Panc1 (cell line): ENCODE data around the gene NFIB. TPM values are rescaled to one million over a fixed set of nuclear protein-coding genes. Genes with fewer than 3 reads are reported as not detected.

ENCODE experiments used
- ATAC-seq: fragments of 200-7000 bp; cut with Tn5 transposase; 2 replicates; pipeline ENCODE4 v1.9.1; 2020; ENCODE audit warnings: mild to moderate bottlenecking, moderate library complexity
- BruUV-seq: library from RNA; stranded (reverse); fragments of 400-500 nt; replicated peaks from 2 replicates; lab custom pipeline; 2021; lab: Mats Ljungman, UMichigan
- CTCF ChIA-PET: fragments of 300-600 bp; sonication (Branson Sonifier 250); formaldehyde crosslinking; loops from one replicate; lab custom pipeline; 2022; ENCODE audit warnings: antibody characterized with exemption; lab: Charles Lee
- POLR2A ChIA-PET: fragments of 300-600 bp; sonication (Branson Sonifier 250); formaldehyde crosslinking; loops from one replicate; lab custom pipeline; 2022; ENCODE audit warnings: antibody characterized with exemption; lab: Charles Lee
- DNase-seq: peaks from one replicate; pipeline ENCODE4 v3.0.0-alpha.2; 2010; ENCODE audit warnings: low read depth, low spot score
- H3K27ac ChIP-seq: 2 replicates; pipeline ENCODE4 v1.5.1; 2011; ENCODE audit warnings: mild to moderate bottlenecking, low read length, inconsistent platforms
- H3K27me3 ChIP-seq: fragments of 200-500 bp; sonication (Bioruptor generic); 2 replicates; pipeline ENCODE4 v1.6.0; 2014; ENCODE audit warnings: low read length, inconsistent platforms; ENCODE audit not compliant: control insufficient read depth, insufficient read depth
- H3K36me3 ChIP-seq: fragments of 200-500 bp; sonication (Bioruptor generic); 2 replicates; pipeline ENCODE4 v1.5.1; 2014; ENCODE audit warnings: inconsistent platforms, mild to moderate bottlenecking, low read length, moderate library complexity; ENCODE audit not compliant: control insufficient read depth, insufficient read depth
- H3K4me1 ChIP-seq: 2 replicates; pipeline ENCODE4 v1.5.1; 2011; ENCODE audit warnings: inconsistent platforms, mild to moderate bottlenecking, low read length, moderate library complexity; ENCODE audit not compliant: control insufficient read depth, insufficient read depth
- H3K4me3 ChIP-seq, 2 experiments: 2 replicates each; pipeline ENCODE4 v1.5.1; 2011 to 2012; ENCODE audit warnings: low read depth in 2 of 2, low read length in 2 of 2, mild to moderate bottlenecking in 2 of 2, inconsistent platforms in 1 of 2, moderate library complexity in 1 of 2
- H3K9me3 ChIP-seq: fragments of 200-500 bp; sonication (Bioruptor generic); 2 replicates; pipeline ENCODE4 v1.5.1; 2014; ENCODE audit warnings: low read depth, mild to moderate bottlenecking, inconsistent platforms, low read length, moderate library complexity; ENCODE audit not compliant: control insufficient read depth, insufficient read depth
- CTCF ChIP-seq: fragments of 450-650 bp; IDR thresholded peaks from 2 replicates; pipeline ENCODE4 v1.5.1; 2017; ENCODE audit warnings: mild to moderate bottlenecking
- POLR2AphosphoS5 ChIP-seq: IDR thresholded peaks from 2 replicates; pipeline ENCODE4 v1.6.1; 2012; ENCODE audit warnings: mild to moderate bottlenecking, low read depth, low read length, moderate library complexity
- REST ChIP-seq, 2 experiments: IDR thresholded peaks; 2 replicates each; pipeline ENCODE4 v1.6.1; 2011 to 2012; ENCODE audit warnings: low read depth in 2 of 2, control low read depth in 1 of 2, low read length in 1 of 2, mild to moderate bottlenecking in 1 of 2, moderate library complexity in 1 of 2; ENCODE audit not compliant: insufficient read depth in 1 of 2
- SIN3A ChIP-seq: IDR thresholded peaks from 2 replicates; pipeline ENCODE4 v1.6.1; 2012; ENCODE audit warnings: low read depth, mild to moderate bottlenecking, low read length, moderate library complexity, borderline replicate concordance; ENCODE audit not compliant: insufficient read depth
- TCF7L2 ChIP-seq: IDR thresholded peaks from 2 replicates; pipeline ENCODE4 v1.6.1; 2011; ENCODE audit warnings: mild to moderate bottlenecking, low read depth, low read length, inconsistent platforms
- in situ Hi-C: cut with HindIII; loops from 2 replicates; pipeline ENCODE4 v1.10.0; 2016; ENCODE audit warnings: low sequenced_read_pairs, low pct_unique_long_range_greater_than_20kb
- intact Hi-C: fragments of 100-400 bp; cut with micrococcal nuclease; formaldehyde crosslinking; loops from one replicate; pipeline ENCODE4 v1.10.0; 2022; ENCODE audit not compliant: unreplicated experiment
- total RNA-seq: library from RNA; stranded (reverse); gene quantifications from one replicate; pipeline ENCODE4 v1.2.1, GENCODE V29; 2021; ENCODE audit not compliant: unreplicated experiment

The NFIB gene
- total RNA-seq, 1 experiment from 2014 or later: 26.7 TPM

- in situ Hi-C loops: no loop called here
- ChIA-PET CTCF (no interaction called here), POLR2A (no interaction called here)
- H3K9me3 ChIP-seq: no peaks in the 10 kb centered on the region
- DNase-seq (no peak), ATAC-seq (no peak)
- no peak overlapping the region for H3K4me3 ChIP-seq
- no peaks in the 10 kb centered on the region for H3K27me3 ChIP-seq
- H3K27ac ChIP-seq: no peak overlapping the region
- H3K4me1 ChIP-seq: no peaks in the 10 kb centered on the region
- no TSS peak for BruUV-seq
- intact Hi-C loops: no loop called here
- H3K36me3 ChIP-seq: no peaks in the 10 kb centered on the region
- TF ChIP-seq CTCF (no peak), REST (IDR thresholded peaks at IDR 0.05; ENCODE audit: insufficient read depth in 1 of 2, low read depth in 2 of 2, low read length in 1 of 2) (no peak), TCF7L2 (no peak), POLR2AphosphoS5 (no peak), SIN3A (no peak)
These were observed 177.1 kb downstream of the NFIB start for GRCh38 chr9:14136646-14137370.

GRCh38 chr9:14136047-14136635 lies 177.8 kb downstream of the NFIB start:
- no peak for ATAC-seq
- Histone ChIP-seq H3K4me1 (no peaks in the 10 kb centered on the region), H3K9me3 (no peaks in the 10 kb centered on the region), H3K27me3 (no peaks in the 10 kb centered on the region), H3K36me3 (no peaks in the 10 kb centered on the region), H3K27ac (no peak overlapping the region), H3K4me3 (no peak overlapping the region)
- intact Hi-C loops: no loop called here
- BruUV-seq: no TSS peak
- TF ChIP-seq POLR2AphosphoS5 (no peak), SIN3A (no peak), TCF7L2 (no peak), CTCF (no peak)
- ChIA-PET POLR2A (no interaction called here), CTCF (no interaction called here)
- in situ Hi-C loops: no loop called here
- no peak for DNase-seq
